GM12874 (cell line): ENCODE results near the gene LAMC3.

Source experiments
- TF ChIP-seq, protein P1 (sequence below): IDR thresholded peaks from 2 replicates; pipeline ENCODE4 v1.5.1; 2011; ENCODE audit warnings: low read depth, mild to moderate bottlenecking, control low read depth, low read length, moderate library complexity; ENCODE audit not compliant: insufficient read depth

Gene LAMC3

DNA sequence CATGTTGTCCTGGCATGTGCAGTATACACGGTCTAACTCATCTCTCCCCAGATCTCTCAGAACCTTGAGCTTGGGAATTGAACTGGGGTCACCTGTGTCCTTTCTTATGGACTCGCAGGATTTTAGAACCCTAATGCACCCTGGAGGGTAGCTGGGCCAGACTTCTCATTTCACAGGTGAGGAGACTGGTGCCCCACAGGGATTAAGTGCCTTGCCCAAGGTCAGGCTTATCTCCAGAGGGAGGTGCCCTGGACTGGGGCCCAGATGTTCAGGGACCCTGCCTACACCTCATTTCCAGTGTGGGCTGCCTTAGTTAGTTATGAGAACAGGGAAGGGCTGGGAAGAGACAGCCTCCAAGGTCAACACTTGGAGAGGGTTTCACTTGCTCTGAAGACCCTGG, 112.4 kb downstream of the LAMC3 start:
- TF ChIP-seq, protein P1, sequence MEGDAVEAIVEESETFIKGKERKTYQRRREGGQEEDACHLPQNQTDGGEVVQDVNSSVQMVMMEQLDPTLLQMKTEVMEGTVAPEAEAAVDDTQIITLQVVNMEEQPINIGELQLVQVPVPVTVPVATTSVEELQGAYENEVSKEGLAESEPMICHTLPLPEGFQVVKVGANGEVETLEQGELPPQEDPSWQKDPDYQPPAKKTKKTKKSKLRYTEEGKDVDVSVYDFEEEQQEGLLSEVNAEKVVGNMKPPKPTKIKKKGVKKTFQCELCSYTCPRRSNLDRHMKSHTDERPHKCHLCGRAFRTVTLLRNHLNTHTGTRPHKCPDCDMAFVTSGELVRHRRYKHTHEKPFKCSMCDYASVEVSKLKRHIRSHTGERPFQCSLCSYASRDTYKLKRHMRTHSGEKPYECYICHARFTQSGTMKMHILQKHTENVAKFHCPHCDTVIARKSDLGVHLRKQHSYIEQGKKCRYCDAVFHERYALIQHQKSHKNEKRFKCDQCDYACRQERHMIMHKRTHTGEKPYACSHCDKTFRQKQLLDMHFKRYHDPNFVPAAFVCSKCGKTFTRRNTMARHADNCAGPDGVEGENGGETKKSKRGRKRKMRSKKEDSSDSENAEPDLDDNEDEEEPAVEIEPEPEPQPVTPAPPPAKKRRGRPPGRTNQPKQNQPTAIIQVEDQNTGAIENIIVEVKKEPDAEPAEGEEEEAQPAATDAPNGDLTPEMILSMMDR = no peak

DNA sequence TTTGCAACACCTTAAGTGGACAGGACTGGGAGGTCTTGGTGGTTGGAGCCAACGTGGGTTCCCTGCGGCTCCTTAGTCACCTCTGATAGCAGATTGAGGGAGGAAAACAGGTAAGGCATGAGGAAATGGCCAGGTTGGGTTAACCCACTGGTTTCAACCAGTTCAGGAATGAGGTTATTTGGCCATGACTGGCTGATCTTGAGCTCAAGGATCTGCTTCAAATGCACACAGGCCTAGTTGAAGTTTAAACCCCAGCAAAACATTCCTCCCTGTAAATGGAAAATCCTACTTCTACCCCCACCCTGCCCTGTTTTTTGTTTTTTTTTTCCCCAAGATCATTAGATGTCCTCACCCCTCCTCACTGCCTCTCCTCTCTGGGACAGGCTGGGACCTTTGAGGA, 113.2 kb downstream of the LAMC3 start:
- TF ChIP-seq, protein P1 = no peak

DNA sequence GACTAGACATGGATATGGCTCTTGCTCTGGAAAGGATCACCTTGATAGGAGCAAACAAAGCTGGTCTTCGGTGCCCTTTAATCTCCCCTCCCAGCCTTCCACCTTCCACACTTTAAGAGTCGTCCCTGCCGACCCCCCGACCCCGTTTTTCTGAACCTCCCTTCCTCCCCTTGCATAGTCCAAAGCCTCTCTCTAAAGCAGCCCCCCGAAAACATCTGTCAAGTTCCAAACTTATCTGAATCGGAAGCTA, 116.0 kb downstream of the LAMC3 start:
- TF ChIP-seq, protein P1 = no peak

DNA sequence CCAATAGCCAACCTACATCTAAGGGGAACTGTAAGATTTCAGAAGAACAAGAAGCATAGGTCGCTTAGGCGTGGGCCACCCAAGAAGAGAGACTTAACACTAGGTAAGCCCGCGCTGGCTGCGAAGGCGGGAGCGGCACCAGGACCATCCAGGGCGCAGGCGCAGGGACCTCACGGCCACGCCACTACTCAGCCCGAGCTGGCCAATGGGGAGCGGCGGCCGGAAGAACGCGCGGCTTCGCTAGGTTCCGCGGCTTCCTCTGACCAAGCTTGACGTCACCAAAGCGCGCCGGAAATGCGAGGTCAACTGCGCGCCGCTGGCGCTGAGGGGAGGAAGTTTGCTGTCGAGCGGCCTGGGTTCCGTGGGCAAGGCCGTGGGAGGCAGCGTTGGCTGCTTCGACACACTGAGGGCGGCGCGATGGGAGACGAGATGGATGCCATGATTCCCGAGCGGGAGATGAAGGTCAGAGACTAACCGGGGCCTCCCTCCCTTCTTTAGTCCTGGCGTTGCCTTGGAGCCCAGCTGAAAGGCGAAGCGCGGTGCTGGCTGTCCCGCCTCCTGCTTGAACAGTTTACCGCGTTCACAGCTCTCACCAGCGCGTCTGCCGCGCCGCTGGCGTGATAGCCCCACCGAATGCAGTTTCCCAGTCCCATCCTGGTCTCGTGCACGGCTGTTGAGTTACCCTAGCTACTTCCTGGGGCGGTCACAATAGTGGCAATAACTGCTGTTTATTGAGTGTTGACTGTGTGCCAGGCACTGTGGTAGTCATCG, 116.5 kb downstream of the LAMC3 start, which contains the start of gene NUP214:
Gene NUP214, plus strand, starts transcription at position 299 of the 771 bp plus-strand sequence. Its CDS starts 119 bp downstream, at position 418.
- TF ChIP-seq, protein P1 = no peak

DNA sequence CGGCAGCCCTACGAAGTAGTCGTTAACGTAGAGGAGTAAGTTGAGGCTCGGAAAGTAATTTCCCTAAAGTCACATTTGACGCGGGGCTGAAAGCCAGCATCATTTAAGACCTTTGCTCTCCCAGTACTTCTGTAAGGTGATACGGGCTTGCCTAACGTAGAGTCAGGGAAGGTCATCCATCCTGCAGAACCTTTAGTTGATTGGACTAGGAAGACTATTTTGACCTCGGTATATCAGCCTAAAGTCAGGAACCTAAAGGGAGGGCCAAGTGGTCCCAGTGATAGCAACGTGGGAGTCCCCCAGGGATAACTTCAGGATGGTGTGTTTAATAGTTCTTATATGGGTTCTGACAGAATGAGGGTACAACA, 117.1 kb downstream of the LAMC3 start:
- TF ChIP-seq, protein P1 = no peak

DNA sequence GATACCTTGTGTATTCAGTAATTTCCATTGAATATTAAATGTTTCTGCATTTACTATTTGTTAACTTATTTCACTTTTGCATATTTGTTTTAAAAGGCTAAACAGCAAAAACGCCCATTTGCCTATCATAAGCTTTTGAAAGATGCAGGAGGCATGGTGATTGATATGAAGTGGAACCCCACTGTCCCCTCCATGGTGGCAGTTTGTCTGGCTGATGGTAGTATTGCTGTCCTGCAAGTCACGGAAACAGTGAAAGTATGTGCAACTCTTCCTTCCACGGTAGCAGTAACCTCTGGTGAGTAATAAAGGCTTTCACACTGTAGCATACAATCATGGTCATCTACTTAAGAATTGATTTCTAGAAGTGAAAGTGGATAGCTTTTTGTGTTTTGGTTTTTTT, 120.2 kb downstream of the LAMC3 start:
- TF ChIP-seq, protein P1 = no peak

DNA sequence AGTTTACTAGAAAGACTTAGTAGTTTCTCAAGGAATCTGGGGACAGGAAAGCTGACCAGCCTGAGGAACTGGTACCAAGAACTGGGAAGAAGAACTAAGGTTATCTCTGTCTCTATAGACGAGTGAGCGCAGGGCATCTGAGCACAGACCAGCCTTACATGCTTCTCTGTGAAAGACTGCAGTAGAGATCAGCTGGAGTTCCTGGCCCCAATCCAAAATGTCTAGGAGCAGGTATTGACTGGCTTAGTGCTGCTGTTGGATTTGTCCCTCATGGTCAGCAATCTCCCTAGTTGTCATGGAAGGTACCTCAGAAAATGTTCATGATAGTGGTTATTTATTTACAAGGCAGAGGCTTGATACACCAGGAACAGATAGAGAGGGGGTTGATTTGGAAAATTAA, 129.7 kb downstream of the LAMC3 start:
- TF ChIP-seq, protein P1 = no peak
